Urinary bladder (tissue), 4 donors: Measurements from ENCODE around the gene RANBP3. TPM values are rescaled to one million over a fixed set of nuclear protein-coding genes. Genes with fewer than 3 reads are reported as not detected.

Experiments
- DNase-seq: peaks from one replicate; pipeline ENCODE4 v3.0.0-alpha.2; 2015; ENCODE audit errors: extremely low spot score
- H3K27ac ChIP-seq: one replicate; pipeline ENCODE4 v1.5.1; 2013; ENCODE audit warnings: low read depth, mild to moderate bottlenecking, moderate library complexity
- H3K36me3 ChIP-seq: one replicate; pipeline ENCODE4 v1.6.1; 2013; ENCODE audit warnings: mild to moderate bottlenecking, moderate library complexity; ENCODE audit not compliant: insufficient read depth
- H3K4me1 ChIP-seq: one replicate; pipeline ENCODE4 v1.6.1; 2013; ENCODE audit warnings: mild to moderate bottlenecking, moderate library complexity; ENCODE audit not compliant: insufficient read depth
- H3K4me3 ChIP-seq: one replicate; pipeline ENCODE4 v1.5.1; 2013; ENCODE audit warnings: low read depth, low read length
- WGBS: extraction: QIAGEN DNeasy Blood & Tissue Kit; methylation state at CpG from one replicate; pipeline ENCODE4 v1.1.7; 2013; 5-methylcytosine and 5-hydroxymethylcytosine counted together
- polyA plus RNA-seq: library from polyadenylated mRNA; stranded (reverse); fragments of 200-250 nt; gene quantifications from one replicate; pipeline ENCODE4 v1.2.3, GENCODE V29; 2013
- total RNA-seq: library from RNA; depleted of rRNA; stranded (reverse); fragments of >200 nt; gene quantifications from one replicate; pipeline ENCODE4 v1.2.3, GENCODE V29; 2014
- donor health status: healthy with polysubstance abuse.
- donor health status: healthy.

RANBP3 gene
- total and polyA plus RNA-seq, 2 donors: 44.2 to 106 TPM

DNA sequence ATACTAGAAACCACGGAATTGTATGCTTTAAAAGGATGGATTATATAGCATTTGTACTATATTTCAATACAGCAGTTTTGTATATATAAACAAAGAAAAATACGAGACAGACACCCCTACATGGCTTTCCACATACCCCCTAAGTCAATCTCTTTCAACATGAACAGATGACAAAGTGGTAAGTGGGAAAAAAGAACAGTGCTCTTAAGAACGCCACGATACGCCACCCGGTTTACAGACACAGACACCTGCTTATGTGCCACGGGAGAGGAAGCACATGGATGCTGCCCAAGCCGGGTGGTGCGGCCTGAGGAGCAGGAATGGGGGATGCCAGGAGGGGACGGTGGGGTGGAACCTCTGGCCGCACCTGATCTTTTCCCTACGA, 55.8 kb downstream of the RANBP3 start:
- Histone ChIP-seq H3K4me1 (no peaks in the 10 kb centered on the region), H3K27ac (no peak overlapping the region), H3K36me3 (peaks cover 8% of the 10 kb centered on the region), H3K4me3 (no peak overlapping the region)
- DNase-seq: no peak
- 90% methylated on average over 12 of the region's 12 CpGs for WGBS

DNA sequence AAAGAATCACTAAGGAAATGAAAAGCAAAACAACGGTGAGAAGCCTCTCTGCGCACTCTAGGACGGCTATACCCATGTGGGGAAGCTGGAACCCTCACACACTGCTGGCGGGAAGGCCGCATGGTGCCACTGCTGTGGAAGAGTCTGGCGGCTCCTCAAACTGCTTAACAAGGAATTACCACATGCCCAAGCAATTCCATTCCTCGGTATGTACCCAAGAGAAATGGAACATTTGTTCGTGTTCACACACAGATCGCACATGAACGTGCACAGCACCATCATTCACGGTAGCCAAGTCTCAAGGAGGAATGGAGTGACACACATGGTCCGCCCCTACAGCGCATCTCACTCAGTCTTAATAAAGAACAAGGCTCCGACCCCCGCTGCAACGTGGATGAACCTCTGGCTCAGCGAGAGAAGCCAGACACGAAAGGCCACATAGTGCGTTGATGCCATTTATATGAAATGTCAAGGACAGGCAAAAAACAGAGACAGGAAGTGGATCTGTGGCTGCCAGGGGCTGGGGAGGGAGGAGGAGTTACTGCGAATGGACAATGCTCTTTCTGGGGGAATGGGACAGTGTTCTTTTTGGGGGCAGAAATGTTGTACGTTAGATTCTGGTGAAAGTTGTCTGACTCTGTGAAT, 56.3 kb downstream of the RANBP3 start:
- Histone ChIP-seq H3K36me3 (peaks cover 8% of the 10 kb centered on the region), H3K27ac (no peak overlapping the region), H3K4me1 (no peaks in the 10 kb centered on the region), H3K4me3 (no peak overlapping the region)
- no peak for DNase-seq
- 86% methylated on average over 21 of the region's 21 CpGs for WGBS

DNA sequence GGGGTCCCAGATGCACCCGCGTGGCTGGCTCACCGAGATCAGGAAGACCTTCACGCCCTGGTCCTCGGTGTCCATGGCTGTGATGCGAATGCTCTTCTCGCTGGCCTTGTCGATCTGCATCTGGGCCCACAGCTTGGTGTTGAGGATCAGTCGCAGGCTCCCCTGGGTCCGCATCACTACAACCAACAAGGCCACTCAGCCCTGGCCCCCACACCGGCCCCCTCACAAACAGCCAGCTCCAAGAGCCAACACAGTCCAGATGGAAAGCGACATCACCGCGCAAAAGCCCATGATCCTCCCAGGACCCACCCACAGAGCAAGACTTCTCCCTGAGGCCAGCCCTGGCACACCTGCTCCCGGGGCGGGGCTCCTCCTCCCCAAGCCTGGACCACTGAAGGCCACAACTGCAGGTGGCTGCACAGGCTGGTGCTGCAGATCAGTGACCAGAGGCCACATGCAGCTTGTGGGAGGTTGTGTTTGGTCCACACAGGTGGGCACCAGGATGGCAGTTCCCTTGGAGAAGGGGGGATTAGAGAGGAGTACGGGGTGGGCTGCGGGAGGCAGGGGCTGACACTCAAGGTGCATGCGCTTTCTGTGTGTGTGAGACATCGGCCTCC, 59.4 kb downstream of the RANBP3 start:
- WGBS: 91% methylated on average over 20 of the region's 20 CpGs
- no peaks in the 10 kb centered on the region for H3K4me1 ChIP-seq
- H3K4me3 ChIP-seq: no peak overlapping the region
- peaks cover 8% of the 10 kb centered on the region for H3K36me3 ChIP-seq
- no peak overlapping the region for H3K27ac ChIP-seq
- DNase-seq: no peak

DNA sequence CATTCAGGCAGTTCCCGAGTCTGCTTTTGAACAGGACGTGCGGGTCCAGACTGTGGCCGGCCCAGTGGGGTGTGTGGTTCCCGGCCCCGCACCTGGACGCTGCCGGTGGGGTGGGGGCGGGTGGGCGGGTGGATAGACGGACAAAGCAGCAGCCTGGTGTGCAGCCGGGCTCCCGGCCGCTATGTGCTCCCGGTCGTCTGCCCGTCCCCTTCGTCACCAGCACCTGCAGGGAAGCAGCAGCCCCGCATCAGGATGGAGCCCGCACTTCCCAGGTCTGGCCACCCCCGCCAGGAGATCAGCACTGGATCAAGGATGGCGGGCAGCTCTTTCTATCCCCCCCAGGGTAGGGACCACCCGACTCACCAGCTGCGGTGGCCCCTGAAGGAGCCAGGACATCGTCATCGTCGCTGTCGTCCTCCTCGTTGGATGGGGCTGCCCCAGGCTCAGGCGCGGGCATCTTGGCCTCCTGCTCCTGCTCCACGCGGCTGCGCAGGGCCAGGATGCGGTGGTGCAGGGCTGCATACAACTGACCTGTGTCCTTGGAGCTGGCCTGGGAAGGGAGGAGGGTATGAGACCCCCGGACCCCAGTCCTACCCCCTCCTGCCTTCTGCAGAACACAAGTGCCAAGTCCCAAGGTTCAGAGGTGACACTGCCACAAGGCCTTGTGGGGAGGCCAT, 60.4 kb downstream of the RANBP3 start:
- DNase-seq: no peak
- 91% methylated on average over 36 of the region's 36 CpGs for WGBS
- peaks cover 8% of the 10 kb centered on the region for H3K36me3 ChIP-seq
- no peak overlapping the region for H3K27ac ChIP-seq
- no peaks in the 10 kb centered on the region for H3K4me1 ChIP-seq
- no peak overlapping the region for H3K4me3 ChIP-seq

DNA sequence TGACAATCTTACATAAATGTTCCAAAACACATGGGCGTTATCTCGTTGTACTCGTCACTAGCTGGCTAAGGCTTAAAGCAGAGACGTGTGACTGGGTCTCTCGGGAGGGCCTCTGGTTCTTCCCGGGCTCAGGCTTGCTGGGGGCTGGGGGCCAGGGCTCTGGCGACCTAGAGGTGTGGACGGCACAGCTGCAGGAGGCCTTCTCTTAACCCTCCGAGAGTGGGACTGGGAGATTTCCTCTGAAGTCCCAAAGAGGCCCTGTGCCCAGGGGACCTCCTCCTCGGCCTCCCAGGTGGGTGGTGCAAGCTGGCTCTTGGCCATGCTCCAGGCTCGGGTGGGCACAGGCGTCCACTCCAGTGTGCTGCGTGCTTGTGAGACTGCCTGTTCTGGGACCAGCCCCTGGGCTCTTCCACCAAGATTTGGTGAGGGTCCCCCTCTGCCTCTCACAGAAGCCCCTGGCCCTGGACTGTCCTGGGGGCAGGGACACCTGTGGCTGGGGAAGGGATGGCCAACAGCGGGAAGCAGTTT, 61.7 kb downstream of the RANBP3 start:
- no peak for DNase-seq
- H3K36me3 ChIP-seq: peaks cover 5% of the 10 kb centered on the region
- no peak overlapping the region for H3K27ac ChIP-seq
- WGBS: 51% methylated on average over 14 of the region's 14 CpGs
- no peaks in the 10 kb centered on the region for H3K4me1 ChIP-seq
- no peak overlapping the region for H3K4me3 ChIP-seq

DNA sequence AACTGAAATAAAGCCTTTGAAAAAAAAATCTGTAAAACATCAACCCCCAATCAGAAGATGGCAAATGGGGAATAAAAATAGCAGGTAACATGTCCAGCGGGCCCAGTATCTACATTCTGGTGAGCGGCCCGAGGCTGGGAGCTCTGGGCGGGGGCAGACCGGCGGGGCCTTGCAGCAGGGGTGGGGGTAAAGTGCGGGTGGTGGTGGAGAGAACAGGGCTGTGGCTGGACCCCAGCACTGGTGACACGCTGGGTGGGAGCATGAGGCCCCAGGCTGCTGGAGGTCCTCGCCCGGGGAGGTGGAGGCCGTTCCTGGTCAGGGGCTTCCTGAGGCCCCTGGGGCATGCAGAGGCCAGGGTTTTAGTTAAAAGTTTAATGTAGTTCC, 62.2 kb downstream of the RANBP3 start:
- 64% methylated on average over 11 of the region's 11 CpGs for WGBS
- no peak overlapping the region for H3K4me3 ChIP-seq
- peaks cover 5% of the 10 kb centered on the region for H3K36me3 ChIP-seq
- no peak overlapping the region for H3K27ac ChIP-seq
- no peaks in the 10 kb centered on the region for H3K4me1 ChIP-seq
- no peak for DNase-seq

DNA sequence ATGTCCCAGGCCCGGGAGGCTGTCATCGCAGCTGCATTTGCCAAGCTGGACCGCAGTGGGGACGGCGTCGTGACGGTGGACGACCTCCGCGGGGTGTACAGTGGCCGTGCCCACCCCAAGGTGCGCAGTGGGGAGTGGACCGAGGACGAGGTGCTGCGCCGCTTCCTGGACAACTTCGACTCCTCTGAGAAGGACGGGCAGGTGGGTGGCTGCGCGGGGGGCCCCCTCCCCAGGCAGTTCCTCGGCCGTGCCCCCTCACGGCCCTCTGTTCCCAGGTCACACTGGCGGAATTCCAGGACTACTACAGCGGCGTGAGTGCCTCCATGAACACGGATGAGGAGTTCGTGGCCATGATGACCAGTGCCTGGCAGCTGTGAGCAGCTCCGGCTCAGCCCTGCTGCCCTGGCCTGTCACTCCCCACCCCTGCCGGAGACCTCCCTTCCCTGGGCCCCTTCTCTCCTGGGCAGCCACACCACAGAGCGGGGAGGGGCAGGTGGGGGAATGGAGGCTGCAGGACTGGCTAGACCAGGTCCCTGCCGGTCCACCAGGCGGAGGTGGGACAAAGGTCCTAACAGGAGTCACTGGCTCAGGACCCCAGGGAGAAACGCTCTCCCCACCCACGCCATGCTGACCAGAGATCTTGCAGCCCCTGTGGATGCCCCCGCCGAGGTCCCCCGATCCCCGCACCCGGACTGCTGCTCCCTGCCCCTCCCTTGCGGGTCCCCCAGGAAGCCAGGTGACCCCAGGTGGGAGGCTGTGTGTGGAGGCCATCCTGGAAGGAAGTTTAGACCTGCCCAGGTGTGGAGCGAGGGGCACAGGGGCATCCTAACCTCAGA, 62.8 kb downstream of the RANBP3 start:
- Histone ChIP-seq H3K36me3 (peaks cover 5% of the 10 kb centered on the region), H3K4me3 (peak overlapping the region; percentile 11), H3K4me1 (no peaks in the 10 kb centered on the region), H3K27ac (peak overlapping the region; percentile 79)
- DNase-seq: no peak
- 79% methylated on average over 42 of the region's 42 CpGs for WGBS

DNA sequence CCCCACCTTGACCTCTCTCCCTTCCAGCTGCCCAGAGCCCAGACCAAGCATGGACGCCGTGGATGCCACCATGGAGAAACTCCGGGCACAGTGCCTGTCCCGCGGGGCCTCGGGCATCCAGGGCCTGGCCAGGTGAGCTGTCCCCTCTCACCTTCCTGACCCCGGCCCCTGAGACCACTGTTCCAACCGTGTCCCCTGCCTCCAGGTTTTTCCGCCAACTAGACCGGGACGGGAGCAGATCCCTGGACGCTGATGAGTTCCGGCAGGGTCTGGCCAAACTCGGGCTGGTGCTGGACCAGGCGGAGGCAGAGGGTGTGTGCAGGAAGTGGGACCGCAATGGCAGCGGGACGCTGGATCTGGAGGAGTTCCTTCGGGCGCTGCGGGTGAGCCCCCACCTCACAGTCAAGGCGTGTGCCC, 63.6 kb downstream of the RANBP3 start:
- H3K27ac ChIP-seq: peak overlapping the region; percentile 79
- DNase-seq: no peak
- no peaks in the 10 kb centered on the region for H3K4me1 ChIP-seq
- H3K36me3 ChIP-seq: peaks cover 7% of the 10 kb centered on the region
- 76% methylated on average over 22 of the region's 22 CpGs for WGBS
- peak overlapping the region; percentile 11 for H3K4me3 ChIP-seq

DNA sequence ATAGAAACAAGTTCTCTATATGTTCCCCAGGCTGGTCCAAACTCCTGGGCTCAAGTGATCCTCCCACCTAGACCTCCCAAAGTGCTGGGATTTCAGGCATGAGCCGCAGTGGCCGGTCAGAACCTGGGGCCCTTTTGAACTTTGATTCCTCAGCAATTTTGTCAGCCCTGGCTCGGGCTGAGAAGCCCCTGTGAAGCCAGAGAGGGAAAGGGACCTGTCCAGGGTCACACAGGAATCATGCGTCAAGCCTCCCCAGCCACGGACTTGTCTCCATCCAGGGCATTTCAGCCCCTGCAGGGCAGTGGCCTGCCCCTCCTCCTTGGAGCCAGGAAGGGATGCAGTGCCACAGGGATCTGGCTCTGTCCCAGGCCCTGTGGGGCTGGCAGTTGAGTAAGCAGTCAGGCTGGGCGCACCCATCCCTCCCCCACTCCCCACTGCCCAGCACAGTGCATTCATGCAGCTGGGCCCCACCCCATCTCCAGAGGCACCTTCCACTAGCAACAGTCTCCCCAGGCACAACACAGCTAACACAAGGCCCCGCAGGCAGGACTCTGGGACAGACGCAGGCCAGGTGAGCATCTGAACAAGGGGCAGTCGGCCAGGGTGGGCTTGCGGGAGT, 64.1 kb downstream of the RANBP3 start, which contains the start of gene CAPS:
Gene CAPS, plus strand, starts transcription at position 516 of the 619 bp plus-strand sequence. CDS start 153 bp downstream, outside the sequence.
- H3K36me3 ChIP-seq: peaks cover 6% of the 10 kb centered on the region
- 77% methylated on average over 10 of the region's 10 CpGs for WGBS
- no peak for DNase-seq
- H3K4me1 ChIP-seq: no peaks in the 10 kb centered on the region
- peak within 1 kb of the TSS; percentile 11 for H3K4me3 ChIP-seq
- H3K27ac ChIP-seq: peak within 1 kb of the TSS; percentile 79

DNA sequence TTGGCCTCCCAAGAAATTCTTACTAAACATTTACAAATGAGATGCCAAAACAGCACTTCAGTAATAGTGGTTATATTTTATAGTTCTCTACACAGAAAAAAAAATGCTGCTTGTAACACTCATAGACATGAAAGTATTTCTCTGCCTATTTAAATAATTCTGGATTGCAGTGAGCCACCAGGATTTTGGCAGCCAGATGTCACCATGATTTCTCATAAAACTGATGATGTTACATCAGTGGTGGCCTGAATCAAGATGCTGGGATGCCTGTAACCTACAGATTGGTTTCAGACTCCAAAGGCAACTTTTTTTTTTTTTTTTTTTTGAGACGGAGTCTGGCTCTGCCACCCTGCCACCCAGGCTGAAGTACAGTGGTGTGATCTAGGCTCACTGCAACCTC, 66.6 kb downstream of the RANBP3 start:
- WGBS: 77% methylated on average over 1 of the region's 1 CpG
- no peak for DNase-seq
- Histone ChIP-seq H3K4me1 (no peaks in the 10 kb centered on the region), H3K27ac (no peak overlapping the region), H3K4me3 (no peak overlapping the region), H3K36me3 (peaks cover 2% of the 10 kb centered on the region)

DNA sequence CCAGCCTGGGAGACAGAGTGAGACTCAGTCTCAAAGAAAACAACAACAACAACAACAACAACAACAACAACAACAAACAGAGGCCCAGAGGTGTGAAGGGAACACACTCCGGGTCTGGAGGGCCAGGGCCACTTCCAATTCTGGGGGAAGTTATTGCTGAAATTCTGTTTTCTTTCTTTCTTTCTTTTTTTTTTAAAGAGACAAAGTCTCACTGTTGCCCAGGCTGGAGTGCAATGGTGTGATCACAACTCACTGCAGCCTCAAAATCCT, 67.4 kb downstream of the RANBP3 start:
- no peak overlapping the region for H3K4me3 ChIP-seq
- H3K4me1 ChIP-seq: no peaks in the 10 kb centered on the region
- WGBS: 80% methylated on average over 1 of the region's 1 CpG
- no peak for DNase-seq
- H3K27ac ChIP-seq: no peak overlapping the region
- peaks cover 2% of the 10 kb centered on the region for H3K36me3 ChIP-seq

DNA sequence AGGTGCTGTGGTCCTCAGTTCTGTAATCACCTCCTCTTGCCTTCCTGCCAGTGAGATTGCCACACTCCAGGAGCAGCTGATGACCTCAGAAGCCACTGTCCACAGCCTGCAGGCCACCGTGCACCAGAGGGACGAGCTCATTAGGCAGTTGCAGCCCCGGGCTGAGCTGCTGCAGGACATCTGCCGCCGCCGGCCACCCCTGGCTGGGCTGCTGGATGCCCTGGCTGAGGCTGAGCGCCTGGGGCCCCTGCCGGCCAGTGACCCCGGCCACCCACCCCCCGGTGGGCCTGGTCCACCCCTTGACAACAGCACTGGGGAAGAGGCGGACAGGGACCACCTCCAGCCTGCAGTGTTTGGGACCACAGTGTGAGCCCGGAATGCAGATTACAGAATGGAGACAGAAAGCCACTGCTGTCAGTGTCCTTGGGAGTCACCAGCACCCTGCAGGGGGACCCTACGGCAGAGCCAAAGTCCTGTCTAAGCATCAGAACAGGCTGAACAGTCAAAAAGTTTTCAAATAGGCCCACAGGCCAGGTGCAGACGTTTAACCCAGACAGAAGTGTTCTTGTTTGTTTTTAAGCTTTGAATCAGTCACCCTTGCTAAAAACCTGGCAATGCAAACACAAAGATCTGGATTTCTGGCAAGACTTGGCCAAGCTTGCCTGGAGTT, 69.0 kb downstream of the RANBP3 start:
- whole genome bisulfite sequencing: 82% methylated on average over 14 of the region's 14 CpGs
- H3K36me3 ChIP-seq: peaks cover 2% of the 10 kb centered on the region
- no peak for DNase-seq
- no peak overlapping the region for H3K27ac ChIP-seq
- H3K4me3 ChIP-seq: no peak overlapping the region
- no peaks in the 10 kb centered on the region for H3K4me1 ChIP-seq

DNA sequence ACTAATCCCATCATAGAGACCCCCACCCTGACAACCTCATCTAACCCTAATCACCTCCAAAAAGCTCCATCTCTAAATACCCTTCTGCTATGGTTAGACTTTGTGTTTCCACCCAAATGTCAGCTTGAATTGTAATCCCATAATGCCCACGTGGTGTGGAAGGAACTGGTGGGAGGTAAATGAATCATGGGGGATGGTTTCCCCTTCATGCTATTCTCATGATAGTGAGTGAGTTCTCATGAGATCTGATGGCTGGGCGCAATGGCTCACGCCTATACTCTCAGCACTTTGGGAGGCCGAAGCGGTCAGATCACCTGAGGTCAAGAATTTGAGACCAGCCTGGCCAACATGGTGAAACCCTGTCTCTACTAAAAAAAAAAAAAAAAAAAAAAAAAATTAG, 70.7 kb downstream of the RANBP3 start:
- WGBS: 67% methylated on average over 5 of the region's 5 CpGs
- no peaks in the 10 kb centered on the region for H3K4me1 ChIP-seq
- no peak overlapping the region for H3K27ac ChIP-seq
- H3K4me3 ChIP-seq: no peak overlapping the region
- no peak for DNase-seq
- peaks cover 2% of the 10 kb centered on the region for H3K36me3 ChIP-seq
